ENCODE results near the gene SMIM44. TPM values are rescaled to one million over a fixed set of nuclear protein-coding genes. Genes with fewer than 3 reads are reported as not detected.

SMIM44 gene
- total RNA-seq, 1 experiment from 2014 or later = not detected

DNA sequence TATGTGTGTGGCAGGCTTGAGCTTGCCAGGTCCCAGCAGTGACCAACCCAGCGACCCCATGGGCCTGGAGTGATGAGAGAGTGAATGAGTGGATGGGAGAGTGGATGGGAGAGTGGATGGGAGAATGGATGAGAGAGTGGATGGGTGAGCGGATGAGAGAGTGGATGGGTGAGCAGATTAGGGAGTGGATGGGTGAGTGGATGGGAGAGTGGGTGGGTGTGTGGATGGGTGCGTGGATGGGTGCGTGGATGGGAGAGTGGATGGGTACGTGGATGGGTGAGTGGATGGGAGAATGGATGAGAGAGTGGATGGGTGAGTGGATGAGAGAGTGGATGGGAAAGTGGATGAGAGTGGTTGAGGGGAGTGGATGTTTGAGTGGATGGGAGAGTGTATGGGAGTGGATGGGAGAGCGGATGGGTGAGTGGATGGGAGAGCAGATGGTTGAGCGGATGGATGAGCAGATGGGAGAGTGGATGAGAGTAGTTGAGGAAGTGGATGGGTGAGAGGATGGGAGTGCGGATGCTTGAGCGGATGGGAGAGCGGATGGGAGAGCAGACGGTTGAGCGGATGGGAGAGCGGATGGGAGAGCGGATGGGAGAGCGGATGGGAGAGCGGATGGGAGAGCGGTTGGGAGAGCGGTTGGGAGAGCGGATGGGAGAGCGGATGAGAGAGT lies 45.4 kb upstream of the SMIM44 start:
- Histone ChIP-seq H3K14ac (ENCODE audit: insufficient read depth, low read length) (no peak overlapping the region), H3K79me2 (ENCODE audit: insufficient read depth, low read length) (no peaks in the 10 kb centered on the region), H3T11ph (ENCODE audit: low read length) (no peak overlapping the region), H2BK15ac (ENCODE audit: low read depth, low read length) (no peak overlapping the region), H3K27ac (ENCODE audit: insufficient read length, low read depth, low read length) (no peak overlapping the region), H2AFZ (ENCODE audit: low read length) (no peak overlapping the region), H3K4me2 (ENCODE audit: insufficient read depth, insufficient read length, low read length) (no peak overlapping the region), H3K27me3 (ENCODE audit: insufficient read depth, low read length) (no peaks in the 10 kb centered on the region), H3K23me2 (ENCODE audit: insufficient read length, low read depth, low read length, poor library complexity, severe bottlenecking) (no peaks in the 10 kb centered on the region), H3K4me1 (ENCODE audit: insufficient read depth, low read length) (no peaks in the 10 kb centered on the region), H4K5ac (ENCODE audit: insufficient read length, low read depth, low read length) (no peak overlapping the region), H4K8ac (replicated peaks; ENCODE audit: insufficient read length, low read depth, low read length) (no peak overlapping the region), H2BK12ac (ENCODE audit: insufficient read length, low read depth, low read length) (no peak overlapping the region), H3K79me1 (ENCODE audit: insufficient read depth, low read depth, low read length, poor library complexity, severe bottlenecking) (no peaks in the 10 kb centered on the region), H2AK5ac (ENCODE audit: insufficient read length, low read length) (no peak overlapping the region), H3K18ac (ENCODE audit: insufficient read length, low read depth, low read length) (no peak overlapping the region), H3K23ac (ENCODE audit: insufficient read length, low read depth, low read length) (no peak overlapping the region), H3K4ac (ENCODE audit: low read depth, low read length) (no peak overlapping the region), H2BK20ac (ENCODE audit: low read depth, low read length, poor library complexity, severe bottlenecking) (no peak overlapping the region), H3K9ac (ENCODE audit: extremely low read depth, insufficient read length, low read length) (no peak overlapping the region), H2BK120ac (ENCODE audit: low read depth, low read length, poor library complexity, severe bottlenecking) (no peak overlapping the region), H4K91ac (ENCODE audit: insufficient read length, low read depth, low read length) (no peak overlapping the region), H3K56ac (ENCODE audit: insufficient read length, low read depth, low read length) (no peak overlapping the region), H2BK5ac (ENCODE audit: insufficient read length, low read length) (no peak overlapping the region), H3K9me3 (ENCODE audit: control insufficient read depth, low read depth, low read length) (no peaks in the 10 kb centered on the region), H4K20me1 (ENCODE audit: control insufficient read depth, insufficient read depth, insufficient read length) (no peaks in the 10 kb centered on the region)
- 100% methylated on average over 1 of the region's 20 CpGs for WGBS (ENCODE audit: extremely low coverage, insufficient read length, low lambda C conversion rate)
- H3K4me3 Mint-ChIP-seq = no peak overlapping the region
- H3K36me3 Mint-ChIP-seq (ENCODE audit: insufficient read depth in 1 of 3, low read depth in 3 of 3) = peaks cover 14 to 42% (median 37%) of the 10 kb centered on the region in 3 experiments; a peak in 6 of 7 replicates
- TF ChIP-seq, protein P1, sequence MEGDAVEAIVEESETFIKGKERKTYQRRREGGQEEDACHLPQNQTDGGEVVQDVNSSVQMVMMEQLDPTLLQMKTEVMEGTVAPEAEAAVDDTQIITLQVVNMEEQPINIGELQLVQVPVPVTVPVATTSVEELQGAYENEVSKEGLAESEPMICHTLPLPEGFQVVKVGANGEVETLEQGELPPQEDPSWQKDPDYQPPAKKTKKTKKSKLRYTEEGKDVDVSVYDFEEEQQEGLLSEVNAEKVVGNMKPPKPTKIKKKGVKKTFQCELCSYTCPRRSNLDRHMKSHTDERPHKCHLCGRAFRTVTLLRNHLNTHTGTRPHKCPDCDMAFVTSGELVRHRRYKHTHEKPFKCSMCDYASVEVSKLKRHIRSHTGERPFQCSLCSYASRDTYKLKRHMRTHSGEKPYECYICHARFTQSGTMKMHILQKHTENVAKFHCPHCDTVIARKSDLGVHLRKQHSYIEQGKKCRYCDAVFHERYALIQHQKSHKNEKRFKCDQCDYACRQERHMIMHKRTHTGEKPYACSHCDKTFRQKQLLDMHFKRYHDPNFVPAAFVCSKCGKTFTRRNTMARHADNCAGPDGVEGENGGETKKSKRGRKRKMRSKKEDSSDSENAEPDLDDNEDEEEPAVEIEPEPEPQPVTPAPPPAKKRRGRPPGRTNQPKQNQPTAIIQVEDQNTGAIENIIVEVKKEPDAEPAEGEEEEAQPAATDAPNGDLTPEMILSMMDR (conservative IDR thresholded peaks at IDR 0.05) = no peak
- no peaks in the 10 kb centered on the region for H3K27me3 Mint-ChIP-seq (ENCODE audit: low read depth)
- DNase-seq = no peak
- H3K9me3 Mint-ChIP-seq = no peaks in the 10 kb centered on the region
- H3K4me1 Mint-ChIP-seq = no peaks in the 10 kb centered on the region
- H3K27ac Mint-ChIP-seq = no peak overlapping the region
